ENCODE measurements around the gene ROPN1L.

Gene ROPN1L

DNA sequence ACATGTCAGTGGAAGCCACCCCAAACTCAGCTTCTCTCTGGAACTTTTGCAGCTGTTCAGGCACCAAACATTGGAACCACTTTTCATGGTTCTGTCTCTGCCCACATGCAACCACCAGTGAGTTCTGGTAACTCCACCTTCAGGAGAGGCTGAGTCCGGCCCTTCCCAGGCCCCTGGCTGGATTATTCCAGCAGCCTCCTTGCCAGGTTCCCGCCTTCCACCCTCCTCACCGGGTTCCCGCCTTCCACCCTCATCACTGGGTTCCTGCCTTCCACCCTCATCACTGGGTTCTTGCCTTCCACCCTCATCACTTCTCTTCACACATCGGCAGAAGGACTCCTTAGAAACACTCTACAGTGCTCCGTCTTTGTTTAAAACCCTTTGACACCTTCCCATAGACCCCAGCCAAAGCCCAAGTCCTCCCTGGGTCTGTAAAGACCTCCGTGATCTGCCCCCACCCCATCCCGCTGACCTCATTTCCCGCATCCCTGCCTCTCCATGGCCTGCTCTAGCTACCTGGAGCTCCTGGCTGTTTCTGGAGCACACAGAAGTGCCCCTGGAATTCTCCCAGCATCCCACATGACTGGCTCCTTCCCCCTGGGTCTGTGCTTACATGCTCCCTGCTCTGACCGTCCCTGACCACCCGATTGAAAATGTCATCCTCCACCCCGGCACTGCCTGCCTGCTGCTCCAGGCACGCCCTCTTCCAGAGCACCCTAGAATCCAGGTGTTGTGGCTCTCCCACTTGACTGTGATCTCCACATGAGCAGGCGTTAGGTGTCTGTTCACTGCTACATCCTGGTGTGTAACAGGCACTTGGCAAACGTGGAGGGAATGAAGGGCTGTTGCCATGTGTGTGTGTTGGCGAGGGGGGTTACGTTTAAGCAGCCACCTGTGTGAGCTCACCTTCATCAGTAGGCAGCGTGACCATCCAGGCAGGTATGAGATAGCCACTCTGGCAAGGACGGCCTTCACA, 17.7 kb downstream of the ROPN1L start:
- DNase-seq, result no peak

DNA sequence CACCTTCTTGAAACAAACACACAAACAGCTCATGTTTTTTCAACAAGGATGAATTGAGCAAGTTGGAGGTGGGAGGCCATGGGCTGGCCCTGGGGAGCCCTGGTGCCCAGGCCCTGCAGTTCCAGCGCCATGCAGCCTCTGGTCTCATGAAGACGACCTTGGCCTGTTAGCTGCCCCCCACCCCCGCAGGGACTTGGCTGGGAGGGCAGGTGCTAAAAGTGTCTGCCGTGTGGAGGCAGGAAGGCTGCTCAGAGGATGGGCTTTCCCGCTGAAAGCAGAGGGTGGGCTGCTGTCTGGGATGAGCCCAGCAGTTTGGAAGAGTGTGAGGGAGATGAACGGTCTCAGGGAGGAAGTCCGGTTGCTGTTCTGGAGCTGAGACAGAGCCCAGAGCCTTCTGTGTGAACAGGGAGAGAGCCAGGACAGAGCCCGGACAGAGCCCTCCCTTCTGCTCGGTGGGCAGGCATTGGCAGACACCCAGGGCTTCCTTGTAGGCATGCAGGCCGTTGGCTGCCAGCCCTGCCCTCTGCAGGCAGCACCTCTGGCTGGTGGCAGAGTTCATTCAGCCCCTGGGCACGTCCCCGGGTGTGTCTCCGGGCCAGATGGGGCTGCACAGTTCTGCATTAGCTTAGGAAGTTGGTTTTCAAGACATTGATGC, 18.7 kb downstream of the ROPN1L start:
- DNase-seq, result no peak

DNA sequence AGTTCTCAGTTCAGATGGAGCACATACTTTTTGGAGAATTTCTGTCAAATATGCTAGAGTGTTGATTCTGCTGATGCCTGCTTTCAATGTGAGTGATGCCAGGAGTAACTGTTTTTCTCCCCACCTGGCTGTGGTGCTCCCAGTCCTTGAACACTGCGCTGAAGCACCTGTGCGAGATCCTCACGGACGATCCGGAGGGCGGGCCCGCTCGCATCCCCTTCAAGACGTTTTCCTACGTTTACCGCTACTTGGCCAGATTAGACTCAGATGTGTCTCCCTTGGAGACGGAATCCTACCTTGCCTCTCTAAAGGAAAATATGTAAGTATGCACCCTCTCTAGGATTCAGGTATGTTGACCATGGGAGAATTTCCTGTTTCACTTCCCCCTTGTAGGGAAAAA, 19.4 kb downstream of the ROPN1L start:
- no peak for DNase-seq

DNA sequence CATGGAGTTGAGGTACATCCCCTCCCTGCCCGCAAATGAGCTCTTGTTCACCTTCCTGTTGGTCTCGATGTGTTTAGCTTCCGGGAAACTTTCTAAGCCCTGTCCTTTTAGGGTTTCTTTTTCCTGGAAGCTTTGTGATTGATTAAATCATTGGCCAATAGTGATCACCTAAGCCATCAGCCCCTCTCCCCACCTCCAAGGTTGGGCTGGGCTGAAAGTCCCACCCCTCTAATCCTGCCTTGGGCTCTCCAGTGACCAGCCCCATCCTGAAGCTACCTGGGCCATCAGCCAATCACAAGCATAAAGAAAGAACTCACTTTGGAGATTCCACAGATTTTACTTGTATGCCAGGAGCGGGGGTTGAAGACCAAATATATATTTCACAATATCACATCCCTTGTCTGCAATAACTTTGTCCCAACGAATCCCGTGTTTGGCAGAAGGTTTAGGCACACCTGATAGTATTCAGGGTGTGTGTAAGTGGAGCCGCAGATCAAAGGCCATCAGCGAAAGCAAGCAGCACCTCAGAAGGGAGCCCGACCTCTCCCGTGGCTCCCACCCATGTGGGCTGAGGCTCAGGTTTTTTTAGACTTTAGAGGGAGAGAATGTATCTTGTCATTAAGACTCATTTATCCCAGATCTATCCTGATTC, 20.4 kb downstream of the ROPN1L start:
- no peak for DNase-seq

DNA sequence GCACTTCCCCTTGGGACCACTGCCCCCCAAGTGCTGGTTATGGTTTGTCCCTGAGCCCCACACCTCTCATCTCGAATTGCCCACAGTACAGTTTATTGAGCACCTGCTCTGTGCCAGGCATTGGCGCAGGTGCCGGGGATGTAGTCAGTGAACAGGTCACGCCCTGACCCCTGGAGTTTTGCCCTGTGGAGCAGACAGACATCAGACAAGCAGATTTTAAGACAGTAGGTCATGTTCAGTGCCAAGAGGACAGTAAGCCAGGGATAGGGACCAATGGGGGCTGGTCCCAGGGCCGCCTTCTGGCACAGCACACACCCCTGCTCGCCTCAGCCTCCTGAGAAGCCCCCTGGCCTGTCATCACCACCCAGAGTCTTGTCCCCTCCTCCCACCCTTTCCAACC, 21.9 kb downstream of the ROPN1L start:
- DNase-seq, result no peak

DNA sequence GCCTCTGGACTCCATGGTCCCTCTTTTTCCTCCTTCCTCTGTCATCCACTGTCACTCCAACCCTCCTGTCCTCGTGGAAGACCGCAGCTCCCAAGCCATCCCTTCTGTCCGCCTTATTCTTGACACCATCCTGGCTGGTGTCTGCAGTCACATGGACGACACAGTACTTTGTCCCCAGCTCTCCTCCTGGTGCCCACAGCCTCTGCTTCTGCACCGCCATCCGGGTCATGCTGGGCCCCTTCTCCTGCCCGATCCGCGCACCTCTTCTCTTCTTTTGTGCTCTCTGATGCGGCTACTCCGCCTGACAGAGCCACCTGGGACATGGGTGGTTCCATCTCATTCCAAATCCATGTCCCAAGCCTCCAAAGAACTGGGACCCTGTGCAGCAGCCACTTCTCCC, 22.5 kb downstream of the ROPN1L start:
- DNase-seq, result no peak

DNA sequence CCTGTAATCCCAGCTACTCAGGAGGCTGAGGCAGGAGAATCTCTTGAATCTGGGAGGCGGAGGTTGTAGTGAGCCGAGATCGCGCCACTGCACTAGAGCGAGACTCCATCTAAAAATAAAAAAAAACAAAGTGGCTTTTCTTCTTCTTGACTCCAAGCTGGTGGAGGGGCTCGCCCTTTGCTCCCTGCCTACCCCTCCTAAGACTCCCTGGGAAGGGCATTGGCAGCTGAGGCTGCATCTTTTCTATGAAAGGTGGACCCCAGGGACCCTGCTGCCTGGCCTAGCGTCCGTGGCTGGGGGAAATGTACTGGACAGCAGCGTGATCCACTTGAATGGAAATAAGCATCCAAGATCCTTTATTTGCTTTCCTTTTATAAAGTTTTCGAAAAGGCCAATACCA, 24.0 kb downstream of the ROPN1L start:
- no peak for DNase-seq

DNA sequence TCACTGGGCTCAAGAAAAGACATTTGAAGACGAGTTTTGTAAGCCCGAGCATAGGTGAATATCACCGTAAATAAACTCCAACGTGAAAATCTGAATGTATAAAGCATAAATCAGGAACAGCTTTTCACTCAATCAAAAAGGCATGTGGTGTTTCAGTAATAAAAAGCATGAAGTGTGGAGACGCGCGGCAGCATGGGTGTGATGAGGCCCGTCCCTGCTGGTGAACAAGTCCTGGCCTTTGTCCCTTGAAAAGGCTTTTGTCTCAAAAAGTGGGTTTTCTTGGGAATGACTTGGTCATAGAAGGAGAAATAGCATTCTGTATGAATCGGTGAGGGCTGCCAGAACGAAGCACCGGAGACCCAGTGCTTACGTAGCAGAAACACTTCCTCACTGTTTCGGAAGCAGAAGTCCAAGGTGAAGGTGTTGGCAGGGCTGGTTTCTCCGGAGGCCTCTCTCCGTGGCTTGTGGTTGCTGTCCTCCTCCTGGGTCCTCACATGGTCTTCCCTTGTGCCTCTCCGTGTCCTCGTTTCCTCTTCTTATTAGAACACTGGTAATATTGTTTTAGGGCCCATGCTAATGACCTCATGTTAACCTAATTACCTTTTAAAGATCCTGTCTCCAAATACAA, 24.9 kb downstream of the ROPN1L start:
- no peak for DNase-seq

DNA sequence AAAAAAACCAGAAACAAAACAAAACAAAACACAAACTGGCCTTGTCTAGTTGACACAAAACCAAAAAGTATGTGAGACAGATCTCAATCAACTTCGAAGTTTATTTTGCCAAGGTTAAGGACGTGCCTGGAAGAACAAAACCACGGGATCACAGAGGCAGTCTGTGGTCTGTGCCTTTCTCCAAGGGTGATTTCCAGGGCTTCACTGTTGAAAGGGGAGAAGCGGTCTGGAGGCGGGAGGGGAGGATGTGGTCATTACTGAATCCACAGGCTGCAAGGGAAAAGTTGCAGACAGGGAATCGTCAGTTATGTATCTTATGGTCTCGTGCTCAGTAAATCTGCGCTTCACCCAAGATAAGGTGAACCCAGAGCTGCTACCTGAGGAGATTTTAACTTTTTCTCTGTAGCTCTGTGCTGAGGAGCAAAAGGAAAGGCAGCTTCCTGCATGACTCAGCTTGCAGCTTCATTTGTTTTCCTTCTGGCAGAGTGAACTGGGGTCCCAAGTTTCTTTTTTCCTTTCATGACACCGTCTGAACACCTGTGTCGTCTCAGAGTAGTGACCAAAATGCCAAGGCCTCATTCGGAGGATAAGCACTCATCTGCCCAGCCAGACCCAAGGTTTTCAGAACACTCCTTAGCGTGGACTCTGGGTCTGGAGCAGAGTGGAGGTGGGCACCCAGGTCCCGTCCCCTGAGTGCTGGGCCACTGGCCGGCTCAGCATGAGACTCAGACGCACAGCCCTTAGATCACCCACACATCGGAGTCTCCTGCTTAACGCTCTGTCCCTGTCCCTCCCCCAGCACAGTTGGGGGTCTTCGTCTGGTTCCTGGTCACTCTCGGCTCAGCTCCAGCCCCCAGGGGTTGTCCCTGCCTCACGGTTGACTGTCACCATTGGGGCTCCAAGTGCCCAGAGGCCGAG, 25.9 kb downstream of the ROPN1L start:
- DNase-seq, result no peak

DNA sequence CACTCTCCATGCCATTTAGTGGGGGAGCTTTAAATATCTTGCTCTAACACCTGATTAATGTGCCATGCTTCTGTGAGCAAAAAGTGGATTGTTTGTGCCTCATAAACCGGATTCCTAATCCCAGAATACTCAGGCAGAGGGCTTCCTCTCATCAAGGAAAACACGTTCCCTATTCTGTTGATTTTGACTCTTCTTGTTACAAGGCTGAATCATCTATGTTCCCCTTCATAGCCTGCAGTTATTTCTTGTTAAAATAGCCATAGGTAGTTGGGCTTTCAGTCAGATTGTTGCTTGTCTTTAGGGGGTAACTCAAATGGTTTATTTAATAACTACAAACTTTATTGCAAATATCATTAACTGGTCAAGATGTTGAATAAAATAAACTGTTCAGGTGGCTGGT, 26.6 kb downstream of the ROPN1L start:
- DNase-seq, result no peak

DNA sequence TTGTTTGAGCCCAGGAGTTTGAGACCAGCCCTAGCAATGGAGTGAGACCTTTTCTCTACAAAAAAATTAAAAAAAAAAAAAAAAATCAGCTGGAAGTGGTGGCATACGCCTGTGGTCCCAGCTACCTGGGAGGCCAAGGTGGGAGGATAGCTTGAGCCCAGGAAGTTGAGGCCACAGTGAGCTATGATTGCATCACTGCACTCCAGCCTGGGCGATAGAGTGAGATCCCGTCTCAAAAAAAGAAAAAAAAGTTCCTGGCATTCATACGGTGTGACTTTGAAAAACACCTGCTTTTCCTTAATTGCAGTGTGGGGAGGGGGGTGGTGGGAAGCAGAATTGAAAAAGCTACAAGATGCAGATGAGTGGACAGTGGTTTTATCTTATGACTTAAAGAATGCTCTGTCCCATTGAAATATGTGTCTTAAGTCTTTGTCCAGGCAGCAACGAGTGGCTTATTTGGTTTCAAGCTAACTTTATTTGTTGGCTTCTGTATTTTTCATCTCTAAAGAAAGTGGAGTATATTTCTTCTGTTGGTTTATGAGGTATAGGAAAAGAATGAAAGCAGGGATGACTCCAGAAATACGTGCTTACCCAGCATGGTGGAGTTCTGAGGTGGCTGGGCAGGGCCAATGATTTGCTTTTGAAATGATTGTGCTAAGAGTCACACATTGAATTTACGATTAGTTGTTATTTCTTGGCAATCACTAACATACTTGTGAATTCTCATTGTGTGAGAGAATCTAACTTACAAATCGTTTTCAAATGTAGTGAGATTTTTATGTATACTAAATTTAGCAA, 27.8 kb downstream of the ROPN1L start:
- no peak for DNase-seq

DNA sequence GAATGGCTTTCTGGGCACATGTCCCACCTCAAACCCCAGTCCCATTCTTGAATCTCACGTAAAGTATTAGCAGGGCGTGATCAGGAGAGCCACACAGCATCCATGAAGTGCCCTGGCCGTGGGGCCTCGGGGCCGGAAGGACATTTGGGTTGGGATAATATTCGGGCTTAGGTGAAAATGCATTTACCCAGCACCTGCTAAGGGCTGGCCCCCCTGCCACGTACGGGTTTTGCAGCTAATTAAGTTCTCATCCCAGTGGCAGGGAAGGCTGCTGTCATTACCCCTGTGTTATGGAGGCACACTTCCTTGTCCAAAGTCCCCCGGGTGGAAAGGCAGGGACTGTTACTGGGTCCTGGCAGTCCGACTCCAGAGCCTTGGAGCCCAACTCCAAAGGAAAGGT, 29.0 kb downstream of the ROPN1L start:
- no peak for DNase-seq

DNA sequence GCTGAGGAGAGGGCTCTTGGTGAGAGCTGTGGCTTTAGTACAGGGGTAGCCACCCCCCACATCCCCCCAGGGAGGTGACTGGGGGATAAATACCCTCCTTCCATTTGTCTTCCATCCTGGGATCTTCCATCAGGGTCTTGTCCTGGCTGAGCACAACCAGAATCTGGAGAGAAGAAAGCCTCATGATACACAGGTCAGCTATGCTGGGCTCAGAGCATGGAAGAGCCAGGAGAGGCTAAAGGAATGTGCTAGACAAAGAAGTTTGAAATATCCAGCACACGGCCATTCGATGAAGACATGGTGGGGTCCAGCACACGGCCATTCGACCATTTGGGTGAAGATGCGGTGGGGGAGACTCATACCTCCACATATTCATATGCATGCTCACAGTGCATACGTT, 30.0 kb downstream of the ROPN1L start:
- no peak for DNase-seq

DNA sequence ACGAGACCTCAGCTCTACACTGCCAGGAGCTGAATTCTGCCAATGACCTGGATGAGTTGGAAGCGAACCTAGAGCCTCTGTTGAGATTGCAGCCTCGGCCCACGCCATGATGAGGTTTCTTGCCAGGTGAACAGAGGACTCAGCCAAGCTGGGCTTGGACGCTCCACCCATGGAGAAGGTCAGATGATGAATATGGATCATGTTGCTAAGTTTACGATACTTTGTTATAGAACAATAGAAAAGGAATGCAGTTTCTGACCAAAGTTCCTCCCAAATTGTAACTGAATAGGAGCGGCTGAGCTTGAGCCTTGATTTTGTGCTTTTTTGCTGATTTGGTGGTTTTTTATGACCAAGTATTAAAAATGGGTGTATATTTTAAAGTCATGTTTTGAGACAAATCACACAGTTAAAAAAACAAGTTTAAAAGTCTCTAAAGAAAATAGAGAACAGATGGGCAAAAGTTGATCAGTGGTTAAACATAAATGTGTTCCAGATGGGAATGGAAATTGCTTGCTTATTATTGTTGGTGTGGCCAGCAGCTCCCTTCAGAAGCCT, 32.9 kb downstream of the ROPN1L start:
- no peak for DNase-seq

DNA sequence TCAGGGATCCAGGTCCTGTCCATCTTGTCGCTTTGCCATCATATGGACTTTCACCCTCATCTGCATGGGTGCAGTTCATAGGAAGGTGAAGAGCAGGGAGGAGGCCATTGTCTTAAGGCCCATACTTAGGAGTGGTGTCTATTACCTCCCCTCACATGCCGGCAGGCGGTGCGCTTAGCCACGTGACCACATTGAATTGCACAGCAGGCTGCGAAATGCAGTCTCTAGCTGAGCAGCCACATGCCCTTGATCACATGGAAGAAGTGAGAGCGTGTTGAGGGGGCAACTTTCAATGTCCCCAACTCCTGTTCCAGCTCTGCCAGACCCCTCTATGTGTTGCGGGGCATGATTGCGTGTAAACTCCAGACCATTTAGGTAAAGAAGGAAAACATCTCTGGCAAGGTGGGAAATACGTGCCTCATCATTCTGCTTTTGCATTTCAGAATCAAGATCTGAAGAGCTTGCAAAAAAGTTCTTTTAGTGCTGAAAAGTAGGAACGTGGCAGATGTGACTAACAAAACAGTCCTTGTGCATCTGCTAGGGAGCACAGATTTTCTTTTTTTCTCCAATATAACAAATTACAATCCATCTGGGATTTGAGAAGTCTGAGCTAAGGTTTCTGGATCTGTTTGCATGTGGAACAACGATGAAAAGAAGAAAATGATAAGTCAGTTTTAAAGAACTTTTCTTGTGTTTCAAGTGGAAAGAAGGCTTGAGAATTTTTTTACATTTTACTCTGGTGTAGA, 34.4 kb downstream of the ROPN1L start:
- DNase-seq, result no peak

DNA sequence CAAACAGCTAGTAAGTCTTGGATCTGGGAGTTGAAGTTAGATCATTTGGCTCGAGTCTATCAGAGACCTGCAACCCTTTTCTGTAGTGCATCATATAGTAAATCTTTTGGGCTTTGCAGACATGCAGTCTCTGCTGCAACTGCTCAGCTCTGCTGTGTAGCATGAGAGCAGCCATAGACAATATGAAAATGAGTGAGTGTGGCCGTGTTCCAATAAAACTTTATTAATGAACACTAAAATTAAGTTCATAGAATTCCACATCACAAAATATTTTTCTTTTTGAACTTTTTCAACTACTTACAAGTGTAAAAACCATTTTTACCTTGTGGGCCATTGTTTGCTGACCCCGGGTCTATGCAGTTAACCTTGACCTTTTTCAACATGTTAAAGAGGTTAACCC, 35.2 kb downstream of the ROPN1L start:
- DNase-seq, result no peak

DNA sequence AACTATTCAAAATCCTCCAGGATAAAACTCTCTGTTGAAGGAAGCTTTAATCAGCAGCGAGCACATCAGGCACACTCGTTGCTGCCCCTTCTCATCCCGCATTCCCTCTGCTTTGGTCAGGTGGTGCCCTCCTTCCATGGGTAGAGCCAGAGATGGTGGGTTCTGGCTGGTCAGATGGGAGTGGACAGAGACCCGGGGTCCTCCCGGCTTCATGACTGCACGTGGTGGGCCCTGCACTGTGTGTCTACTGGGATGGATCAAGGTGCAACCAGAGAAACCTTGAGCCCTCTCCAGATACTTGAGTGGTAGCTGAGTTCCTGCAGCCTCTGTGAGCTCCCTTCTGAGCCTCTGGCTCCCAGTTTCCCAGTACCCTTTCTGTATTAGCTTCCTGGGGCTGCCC, 36.3 kb downstream of the ROPN1L start:
- no peak for DNase-seq

DNA sequence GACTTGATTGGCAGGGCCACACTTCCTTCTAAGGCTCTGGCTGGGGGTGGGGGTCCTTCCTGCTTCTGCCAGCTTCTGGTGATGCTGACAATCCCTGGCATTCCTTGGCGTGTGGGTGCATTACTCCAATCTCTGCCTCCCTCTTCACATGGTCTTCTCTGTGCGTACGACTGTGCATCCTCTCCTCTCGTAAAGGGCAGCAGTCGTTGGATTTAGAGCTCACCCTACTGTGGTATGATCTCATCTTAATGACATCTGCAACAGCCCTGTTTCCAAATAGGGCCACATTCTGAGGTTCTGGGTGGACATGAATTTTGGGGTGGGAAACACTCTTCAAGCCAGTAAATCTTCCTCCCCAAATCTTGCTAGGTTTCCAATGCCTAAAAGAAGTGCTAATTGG, 36.8 kb downstream of the ROPN1L start:
- no peak for DNase-seq

DNA sequence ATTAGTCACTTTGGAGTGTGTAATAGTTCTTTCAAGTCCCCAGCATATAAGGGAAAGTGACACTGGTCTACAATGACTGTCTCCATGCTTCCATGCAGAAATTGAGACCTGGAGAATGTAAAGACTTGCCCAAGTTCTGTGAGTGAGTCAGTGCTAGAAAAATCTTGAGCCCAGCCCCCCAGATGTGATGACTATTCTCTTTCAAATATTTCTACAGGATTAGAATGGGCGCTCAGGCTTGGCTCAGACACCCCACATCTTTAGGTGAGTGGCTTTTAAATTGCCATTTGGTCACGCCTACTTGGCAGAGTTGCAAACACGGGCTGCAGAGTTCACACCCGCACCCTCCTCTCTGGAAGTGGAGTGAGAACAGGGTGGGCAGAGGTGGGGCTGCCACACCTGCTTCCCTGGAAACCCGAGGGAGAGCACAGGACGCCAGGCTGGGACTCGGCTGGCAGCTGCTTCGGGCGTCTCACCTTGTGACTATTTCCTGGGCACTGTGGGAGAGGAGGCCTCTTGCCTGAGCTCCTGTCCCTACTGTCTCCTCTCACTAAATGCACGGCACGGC, 37.6 kb downstream of the ROPN1L start:
- DNase-seq, result no peak

Data from NCI-H2227 treated with DMSO at 0.1 percent for 48 hours (cell line).